Islet precursor cell (in vitro differentiated cells): ENCODE measurements around the gene TOX4.
"Not testable (repeated sequence)": the region's sequence is repeated elsewhere in the genome, so short reads cannot be mapped to it uniquely, and the experiment has no call there.

Experiments
- DNase-seq: peaks from one replicate; pipeline ENCODE4 v3.0.0-alpha.2; 2018

The TOX4 gene

DNA sequence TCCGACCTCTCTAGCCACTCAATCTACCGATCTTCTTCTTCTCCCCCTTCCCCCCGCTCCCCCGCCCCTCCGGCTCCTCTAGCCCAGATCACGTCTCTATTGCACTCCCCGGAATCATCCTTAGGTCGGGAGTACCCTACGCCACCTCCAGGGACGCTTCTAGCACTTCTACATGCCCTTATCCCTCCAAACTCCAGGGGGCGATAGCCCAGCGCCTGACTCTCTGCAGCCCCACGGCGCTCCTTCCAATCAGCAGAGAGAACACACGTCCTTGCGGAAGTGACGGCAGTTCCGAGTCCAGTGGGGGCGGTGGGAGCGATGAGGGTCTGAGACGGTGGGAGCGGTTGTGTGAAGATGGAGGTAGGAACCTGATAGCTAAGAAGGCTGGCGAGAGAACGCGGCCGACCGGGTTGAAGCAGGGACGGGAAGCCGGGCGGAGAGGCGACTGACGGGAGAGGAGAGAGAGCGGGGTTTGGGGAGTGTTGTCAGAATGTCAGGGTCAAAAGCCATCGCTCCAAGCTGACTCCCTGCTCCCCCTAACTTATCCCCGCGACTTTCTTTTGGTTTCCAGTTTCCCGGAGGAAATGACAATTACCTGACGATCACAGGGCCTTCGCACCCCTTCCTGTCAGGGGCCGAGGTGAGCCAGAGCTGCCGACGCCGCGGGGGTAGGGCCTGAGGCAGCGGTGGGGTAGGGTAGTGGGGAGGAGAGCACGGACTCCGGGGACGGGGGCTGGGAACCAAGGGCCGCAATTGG lies at the start of gene TOX4, which contains the start of gene RAB2B:
TSS of gene TOX4 (plus strand) at position 271 of the 757 bp plus-strand sequence. CDS start at position 355, 84 bp downstream.
TSS of gene RAB2B (minus strand) at position 35 of the 757 bp plus-strand sequence. CDS start 87 bp downstream, outside the sequence.
- peak; percentile 99 for DNase-seq

DNA sequence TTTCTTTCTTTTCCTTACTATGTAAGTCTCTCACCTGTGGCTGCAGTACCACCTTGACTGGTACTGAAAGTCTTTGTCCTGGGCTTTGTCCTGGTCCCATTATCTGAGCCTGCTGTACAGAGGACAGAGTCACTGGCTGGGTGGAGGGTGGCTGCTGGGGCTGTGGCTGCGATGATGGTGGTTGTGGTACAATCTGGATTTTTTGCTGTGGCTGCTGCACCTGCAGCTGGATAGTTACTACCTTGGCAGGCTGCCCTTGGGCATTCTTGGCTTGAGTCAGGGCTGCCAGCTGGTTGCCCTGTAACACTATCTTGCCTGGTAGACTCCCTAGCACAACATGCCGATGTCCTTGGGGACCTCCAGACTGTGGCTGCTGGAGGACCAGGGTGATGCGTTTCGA lies 48.1 kb upstream of the TOX4 start:
- DNase-seq: no peak

DNA sequence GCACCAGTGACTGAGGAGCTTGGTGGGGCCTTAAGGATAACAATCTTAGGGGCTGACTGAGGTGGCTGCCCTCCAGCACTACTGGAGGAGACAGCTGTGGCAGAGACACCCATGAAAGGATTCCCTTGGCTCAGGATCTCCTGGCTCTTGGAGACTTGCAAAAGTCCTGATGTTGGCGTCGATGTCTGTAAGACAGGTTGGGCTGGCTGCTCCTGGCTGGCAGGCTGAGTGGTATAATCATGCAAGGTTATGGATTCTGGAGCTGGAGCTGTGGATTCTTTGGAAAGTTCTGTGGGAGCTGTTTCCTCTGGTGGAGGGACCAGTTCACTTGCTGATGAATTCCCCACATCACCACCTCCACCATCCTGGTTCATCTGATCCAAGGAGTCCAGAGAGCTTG lies 45.9 kb upstream of the TOX4 start:
- no peak for DNase-seq

DNA sequence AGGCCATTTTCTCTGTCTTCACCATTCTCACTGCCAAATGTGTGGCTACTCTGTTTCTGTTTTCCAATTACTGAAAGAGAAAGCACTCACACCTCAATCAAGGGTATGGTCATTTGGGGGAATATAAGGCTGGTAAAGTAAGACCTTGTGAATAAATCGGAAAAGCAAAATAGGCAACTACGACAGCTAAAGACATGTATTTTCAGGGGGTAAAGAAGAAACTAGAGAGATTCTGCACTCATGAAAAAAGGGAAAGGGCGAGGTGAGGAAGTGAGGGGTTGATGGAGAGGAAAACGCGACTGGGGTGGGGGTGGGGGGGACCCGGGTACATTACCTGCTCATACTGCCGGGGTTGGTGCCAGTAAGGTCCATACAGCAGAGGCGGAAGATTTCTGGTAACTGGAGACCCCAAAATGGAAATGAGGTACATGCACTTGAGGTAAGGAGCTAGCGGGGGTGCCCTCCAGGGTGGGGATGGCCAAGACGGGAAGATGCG lies 40.4 kb upstream of the TOX4 start:
- DNase-seq: no peak

DNA sequence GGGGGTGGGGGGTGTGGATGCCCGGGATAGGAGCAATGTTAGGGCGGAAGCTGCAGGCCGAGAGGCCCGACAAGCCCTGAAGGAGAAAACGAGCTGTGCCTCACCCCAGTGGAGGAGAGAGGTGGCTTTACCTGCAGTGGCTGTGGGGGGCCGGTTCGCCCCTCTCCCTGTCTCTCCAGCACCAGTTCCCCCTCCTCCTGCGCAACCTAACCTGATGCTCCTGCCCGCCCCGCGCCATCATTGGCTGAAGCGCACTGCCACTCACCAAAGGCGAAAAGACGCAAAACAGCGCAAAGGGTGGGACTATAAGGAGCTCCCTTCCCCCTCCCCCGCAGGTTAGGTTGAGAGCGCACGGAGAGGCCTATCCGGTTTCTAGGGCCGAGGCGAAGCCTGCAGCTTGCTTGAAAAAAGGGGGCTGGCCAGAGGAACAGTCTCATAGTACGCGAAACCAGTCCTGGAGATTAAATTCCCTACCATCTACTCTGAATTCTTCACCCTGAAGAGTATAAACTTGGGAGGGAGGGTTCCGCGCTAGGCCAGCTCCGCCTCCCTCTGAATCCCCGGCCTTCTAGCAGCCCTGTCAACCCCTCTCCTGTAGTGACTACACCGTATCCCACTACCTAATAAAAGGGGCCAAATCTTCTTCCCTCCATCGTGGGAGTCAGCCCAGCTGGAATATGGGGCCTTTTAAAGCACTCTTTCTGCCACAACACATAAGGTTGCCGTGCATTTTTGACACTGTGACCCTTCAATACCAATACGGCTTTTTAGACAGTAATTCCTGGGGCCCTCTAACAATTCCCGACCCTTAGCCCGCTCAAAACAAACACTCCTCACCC lies 39.7 kb upstream of the TOX4 start:
- DNase-seq: peak; percentile 99

DNA sequence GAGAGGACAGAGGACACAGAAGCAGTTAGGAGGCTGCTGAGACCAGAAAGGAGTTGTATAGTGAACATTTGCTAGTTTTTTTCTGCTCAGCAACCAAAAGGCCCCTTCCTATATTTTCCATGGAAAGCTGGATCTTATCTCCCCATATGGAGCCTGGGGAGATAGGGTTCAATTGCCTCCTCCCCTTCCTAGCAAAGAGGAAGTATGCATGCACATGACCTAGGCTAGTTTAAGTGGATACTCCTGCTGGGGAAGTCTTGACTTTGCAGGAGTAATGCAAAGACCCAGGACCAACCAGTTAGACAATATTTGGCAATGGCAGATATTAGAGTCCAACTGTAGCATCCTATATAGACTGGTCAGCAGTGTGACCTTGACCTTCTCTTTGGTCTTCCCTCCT lies 36.1 kb upstream of the TOX4 start:
- no peak for DNase-seq

DNA sequence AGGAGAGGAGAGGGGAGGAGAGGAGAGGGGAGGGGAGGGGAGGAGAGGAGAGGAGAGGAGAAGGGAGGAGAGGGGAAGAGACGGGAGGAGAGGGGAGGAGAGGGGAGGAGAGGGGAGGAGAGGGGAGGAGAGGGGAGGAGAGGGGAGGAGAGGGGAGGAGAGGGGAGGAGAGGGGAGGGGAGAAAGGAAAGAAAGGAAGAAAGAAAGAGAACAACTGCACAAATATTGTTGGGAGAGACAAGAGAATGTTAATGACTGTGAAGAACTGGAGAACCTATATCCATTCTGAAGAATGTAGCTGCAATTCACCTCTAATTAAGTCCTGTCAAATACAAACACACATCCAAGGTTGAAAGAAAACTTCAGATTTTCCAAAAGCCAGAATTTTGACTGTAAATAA lies 34.3 kb upstream of the TOX4 start:
- not testable (repeated sequence) for DNase-seq

DNA sequence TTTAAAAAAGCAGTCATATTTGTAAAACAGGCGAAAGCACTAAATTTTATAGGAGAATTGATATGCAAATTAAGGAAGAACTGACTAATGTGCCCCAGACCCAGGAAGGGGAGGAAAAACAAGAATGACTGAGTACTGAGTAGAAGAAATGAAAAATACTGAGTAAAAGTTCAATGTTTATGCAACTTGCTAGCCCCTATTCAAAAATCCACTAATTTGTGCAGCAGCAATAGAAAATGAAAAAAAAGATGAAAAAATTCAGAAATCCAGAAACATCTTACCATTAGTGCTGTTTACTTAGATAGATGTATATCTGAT lies 27.1 kb upstream of the TOX4 start:
- DNase-seq: no peak

DNA sequence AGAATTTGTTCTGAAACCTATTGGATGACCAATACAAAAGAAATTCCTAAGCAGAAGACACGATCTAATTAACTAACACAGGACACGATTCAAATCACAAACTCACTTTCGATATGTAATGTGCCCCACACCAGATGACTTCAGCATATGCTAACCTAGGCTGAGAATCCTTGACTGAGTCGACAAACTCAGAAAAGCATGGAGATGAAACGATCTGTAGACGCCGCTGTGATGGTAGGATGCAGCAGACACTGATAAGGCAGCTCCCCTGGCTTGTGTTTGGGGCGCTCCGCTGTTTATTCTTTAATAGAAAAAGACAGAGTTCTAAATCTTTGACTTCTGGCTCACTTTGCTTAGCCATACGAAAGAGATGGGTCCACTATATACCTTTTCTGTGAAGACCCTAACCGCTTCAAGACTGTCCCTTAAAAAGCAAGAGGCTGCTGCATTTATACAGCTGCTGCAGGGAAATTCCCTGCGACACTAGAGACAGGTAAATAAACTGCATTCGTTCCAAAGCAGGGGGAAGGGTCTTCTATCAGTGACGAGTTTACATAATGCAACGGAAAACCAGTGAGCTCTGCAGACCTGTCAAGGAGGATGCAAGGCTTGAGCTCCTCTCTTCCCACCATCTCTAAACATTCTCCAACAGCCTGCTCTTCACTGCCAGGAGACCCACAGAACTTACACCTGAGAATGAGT lies 22.0 kb upstream of the TOX4 start:
- no peak for DNase-seq

DNA sequence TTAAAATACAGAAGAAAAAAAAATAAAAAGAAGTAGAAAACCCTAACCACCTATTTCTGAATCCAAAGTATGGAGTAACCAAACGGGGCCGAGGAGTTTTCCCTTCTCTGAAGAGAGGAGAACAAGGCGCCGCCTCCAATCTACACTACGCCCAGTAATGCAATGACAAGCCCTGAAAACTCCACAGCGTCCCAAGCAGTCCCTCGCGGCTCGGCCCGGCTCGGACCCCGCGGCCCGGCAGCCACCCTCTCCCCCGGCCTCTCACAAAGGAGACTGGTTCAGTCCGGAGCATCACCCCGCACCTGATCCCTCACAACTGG lies 21.4 kb upstream of the TOX4 start:
- no peak for DNase-seq

DNA sequence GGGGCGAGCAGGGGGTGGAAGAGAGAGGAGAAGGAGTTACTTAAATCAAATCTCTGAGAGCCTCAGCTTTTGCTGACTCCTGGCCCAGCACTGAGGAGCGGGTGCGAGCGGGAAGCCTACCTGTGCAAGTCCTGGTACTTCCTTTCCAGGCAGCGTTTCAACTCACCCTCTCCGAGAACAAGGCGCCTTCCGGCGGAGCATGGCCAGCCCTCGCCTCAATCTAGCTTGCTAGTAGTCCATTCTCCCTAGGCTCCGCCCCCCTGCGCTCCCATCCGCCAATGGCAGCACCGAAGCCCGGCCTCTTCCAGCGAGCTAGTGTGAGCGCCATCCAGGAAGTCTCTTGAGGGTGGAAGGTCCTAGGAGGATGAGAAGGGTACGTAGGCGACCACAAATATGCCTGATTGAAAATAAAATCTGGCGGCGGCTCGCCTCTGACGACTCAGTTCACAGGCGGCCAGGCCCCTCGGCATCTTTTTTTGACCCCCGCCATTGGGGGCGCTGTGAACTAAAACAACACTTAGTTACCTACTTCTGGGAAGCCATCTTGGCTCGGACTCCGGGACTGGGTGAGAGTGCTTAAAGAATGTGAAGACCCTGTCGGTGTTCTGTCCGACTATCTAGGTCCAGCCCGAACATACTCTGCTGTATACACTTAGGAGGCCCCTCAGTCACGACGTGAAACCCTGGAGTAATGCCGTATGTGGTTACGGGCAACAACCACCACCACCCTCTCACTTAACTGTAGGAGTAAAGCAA lies 20.9 kb upstream of the TOX4 start, which contains the start of gene CHD8:
TSS of gene CHD8 (minus strand) at position 212 of the 756 bp plus-strand sequence. CDS start 24,480 bp downstream, outside the sequence.
- peak; percentile 100 for DNase-seq

DNA sequence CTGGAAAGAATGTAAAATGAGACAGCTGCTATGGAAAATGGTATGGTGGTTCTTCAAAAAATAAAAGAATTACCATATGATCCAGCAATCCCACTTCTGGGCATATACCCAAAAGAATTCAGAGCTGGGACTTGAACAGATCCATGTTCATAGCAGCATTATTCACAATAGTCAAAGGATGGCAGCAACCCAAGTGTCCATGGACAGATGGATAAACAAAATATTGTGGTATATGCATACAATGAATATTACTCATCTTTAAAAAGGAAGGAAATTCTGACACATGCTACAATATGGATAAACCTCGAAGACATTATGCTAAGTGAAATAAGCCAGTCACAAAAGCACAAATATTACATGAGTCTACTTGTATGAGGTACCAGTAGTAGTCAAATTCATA lies 9.4 kb upstream of the TOX4 start:
- no peak for DNase-seq

DNA sequence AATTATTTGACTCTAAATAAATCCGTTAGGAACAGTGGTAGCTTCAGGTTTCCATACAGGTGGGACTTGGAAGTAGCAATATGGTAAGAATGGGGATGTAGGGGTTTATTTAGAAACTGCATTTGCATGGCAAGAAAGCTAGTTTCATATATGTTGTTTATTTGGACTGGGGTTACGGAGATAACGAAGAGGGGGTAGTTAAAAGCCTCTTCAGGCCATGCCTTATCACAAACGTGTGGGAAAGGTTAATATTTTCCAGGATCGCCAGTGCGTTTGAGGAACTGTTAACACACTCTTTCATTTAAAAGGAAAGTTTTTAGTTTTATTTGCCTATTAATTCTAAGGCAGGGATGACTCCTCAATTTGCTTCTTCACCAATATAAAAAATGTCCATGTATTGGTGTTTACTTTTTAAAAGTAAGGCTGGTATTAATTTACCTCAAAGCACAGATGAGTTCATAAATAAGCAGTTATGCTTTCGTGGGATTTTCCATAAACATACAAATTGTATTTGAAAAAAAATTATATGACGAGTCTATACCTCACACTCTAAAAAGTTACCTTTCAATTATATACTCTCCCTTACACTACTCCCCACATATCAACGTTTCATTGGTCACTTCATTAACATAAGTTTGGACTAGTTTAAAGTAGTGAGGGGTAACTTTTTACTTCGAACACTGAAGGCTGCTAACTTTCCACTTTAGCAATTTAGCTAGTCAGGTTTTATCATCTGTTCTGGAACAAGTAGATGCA lies 1.1 kb upstream of the TOX4 start:
- DNase-seq: no peak

DNA sequence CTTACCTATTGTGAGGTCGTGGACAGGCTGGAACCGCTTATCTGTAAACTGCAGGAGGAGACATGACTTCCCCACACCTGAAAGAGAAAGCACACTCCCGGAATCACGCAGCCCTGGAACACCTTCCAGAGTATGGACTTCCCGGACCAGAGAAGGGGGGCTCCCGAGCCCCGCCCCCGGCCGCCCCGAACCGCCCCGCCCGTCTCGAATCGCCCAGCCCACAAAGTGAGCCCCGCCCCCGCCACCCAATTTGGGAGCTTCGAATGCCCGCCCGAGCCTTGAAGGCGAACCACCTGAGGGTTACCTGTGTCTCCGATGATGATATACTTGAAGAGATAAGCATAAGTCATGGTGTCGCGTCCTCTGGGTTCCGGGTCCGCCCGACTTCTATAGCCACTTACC lies 471 bp upstream of the TOX4 start:
- no peak for DNase-seq

DNA sequence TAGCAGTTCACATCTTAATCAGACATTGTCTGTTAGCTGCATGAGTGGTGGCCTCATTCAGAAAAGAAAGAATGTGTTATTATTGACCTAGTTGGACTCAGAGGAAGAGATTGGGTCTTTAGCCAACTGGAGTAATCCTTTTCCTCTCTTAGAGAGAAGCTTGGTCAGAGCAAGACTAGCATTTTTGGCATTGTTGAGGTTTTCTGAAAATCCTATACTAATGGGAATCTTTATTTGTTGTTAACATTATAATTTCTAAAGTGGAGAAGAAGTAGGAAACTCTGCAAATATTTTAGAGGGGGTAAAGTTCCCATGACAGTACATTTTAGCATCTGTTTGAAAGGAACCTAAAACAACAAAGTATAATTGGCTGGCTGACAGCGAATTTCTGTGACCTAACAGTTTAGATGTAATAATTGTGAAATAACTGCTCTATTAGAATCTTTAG lies 9.7 kb downstream of the TOX4 start:
- no peak for DNase-seq

DNA sequence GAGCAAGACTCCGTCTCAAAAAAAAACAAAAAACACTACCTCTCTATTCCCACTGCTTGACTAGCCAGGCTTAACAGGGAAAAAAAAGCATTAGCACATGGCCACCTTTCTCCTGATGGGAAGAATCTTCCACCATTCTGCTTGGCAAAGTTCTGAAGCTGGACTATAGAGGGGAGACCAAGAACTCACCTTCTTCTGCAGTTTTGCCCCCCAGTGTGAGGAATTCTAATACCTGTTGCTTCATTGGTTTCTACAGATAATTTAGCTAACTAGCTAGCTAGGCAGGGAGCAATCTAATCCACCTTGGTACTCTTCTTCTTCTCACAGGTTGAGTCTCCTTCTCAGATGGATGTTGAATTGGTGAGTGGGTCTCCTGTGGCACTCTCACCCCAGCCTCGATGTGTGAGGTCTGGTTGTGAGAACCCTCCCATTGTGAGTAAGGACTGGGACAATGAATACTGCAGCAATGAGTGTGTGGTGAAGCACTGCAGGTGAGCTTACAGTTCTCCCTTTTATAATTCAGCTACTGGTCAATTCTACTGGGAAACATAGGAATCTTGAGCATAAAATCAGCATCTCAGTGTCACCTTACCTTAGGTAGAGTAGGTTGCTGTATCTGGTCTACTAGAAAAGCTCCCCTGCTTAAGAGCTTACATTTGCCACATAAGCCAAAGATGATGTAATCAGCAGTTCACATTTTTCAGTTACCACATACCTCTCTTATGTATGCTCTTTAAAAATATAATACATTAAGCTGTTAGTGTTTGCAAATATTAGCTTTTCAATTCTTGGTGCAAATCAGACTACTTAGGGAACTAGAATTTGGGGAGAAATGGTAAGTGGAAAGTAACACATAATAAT lies 18.1 kb downstream of the TOX4 start:
- no peak for DNase-seq

DNA sequence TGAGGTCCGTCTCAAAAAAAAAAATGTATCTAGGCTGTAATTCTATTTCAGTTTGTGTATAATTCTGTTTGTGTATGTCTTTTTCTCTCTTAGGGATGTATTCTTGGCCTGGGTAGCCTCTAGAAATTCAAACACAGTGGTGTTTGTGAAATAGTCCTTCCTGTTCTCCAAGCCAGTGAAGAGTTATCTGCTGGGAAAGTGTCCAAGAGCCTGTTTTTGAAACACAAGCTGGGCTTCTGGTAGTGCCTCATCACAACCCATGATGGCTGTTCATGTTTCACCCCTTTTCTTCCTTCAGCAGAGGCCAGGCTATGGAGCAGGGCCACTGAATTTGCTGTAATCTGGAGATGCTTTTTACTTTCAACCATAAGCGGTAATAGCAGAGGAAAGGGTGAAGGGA lies 19.5 kb downstream of the TOX4 start:
- DNase-seq: no peak

DNA sequence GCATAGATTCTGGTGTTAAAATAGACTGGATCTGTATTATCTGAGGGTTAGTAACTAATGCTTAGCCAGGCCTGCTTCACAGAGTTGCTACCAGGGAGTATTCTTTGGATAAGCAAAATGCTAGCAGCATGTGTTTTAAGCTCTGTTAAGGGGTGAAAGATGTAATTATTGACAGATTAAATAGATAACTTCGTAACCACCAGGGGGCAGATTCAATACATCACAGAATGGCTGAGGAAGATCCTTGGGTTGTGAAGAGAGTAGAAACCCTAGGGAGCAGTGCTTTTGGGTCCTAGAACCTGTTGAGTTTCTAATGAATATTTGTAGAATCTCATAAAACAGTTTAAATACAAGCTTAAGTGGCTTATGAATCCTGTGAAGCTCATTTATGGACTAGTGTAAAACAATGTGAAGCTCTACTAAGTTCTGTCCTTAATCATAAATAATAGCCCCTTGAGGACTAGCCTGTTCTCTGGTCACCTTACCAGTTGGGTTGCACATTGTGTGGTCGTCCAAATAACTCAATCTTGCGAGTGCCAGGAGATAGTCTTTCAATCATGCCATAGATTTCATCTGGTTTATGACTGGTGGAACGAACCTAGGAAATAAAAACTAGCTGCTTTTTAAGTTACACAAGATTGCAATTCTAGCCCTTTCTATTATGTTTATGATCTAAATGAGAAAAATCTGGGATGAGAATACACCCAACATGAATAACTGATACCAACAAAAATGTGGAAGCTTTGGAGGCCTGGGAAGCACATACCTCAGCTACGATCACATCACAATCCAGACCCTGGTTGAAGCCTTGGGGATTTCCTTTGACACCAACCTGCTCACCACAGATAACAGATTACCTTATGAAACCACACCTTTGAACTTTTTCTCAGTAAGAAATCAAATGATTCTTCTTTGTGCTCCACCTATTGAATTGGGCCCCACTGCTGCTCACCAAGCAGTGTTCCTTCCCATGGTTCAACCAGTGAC lies 21.8 kb downstream of the TOX4 start:
- DNase-seq: no peak

DNA sequence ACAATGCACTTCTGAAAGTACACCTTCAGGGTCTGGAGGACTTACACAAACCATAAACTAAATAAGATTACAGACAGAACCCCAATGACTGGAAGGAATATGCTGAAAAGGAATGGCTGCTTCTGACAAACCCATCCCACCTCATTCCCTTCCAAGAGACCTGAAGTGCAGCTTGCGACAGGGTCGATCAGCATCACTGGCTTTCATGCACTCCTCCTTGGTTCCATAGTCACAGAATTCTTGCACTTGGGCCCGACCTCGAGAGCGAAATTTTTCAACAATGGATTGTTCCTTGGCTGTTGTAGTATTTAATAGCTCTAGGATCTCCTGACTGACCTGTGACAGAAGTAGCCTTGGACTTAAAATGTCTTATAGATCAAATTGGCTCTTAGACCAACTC lies 24.6 kb downstream of the TOX4 start:
- no peak for DNase-seq

DNA sequence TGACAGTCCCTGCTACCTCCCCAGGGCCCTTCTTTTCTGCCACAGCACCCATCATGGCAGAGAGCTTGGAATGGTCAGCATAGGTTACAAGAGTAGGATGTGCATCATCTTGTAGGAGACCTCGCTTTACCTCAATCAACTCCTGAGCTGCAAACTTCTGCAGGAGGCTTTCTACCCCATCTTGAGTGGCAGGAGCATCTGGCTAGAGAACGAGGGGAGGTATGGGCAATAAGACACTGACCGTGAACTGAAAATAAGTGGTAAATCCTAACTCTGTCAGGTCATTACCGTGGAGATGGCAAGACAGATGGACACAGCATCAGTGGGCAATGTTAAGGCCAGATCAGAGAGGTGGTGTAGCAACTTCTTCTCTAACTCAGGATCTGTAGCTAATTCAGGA lies 26.4 kb downstream of the TOX4 start:
- no peak for DNase-seq
